ES-I3 (cell line): Measurements from ENCODE around the gene KIF18B.

Experiments
- H3K36me3 ChIP-seq: 2 replicates; pipeline ENCODE4 v1.6.1; 2013; ENCODE audit warnings: mild to moderate bottlenecking, low read length, control low read depth, moderate library complexity; ENCODE audit not compliant: insufficient read depth
- H3K4me1 ChIP-seq: 2 replicates; pipeline ENCODE4 v1.6.1; 2013; ENCODE audit warnings: mild to moderate bottlenecking, control low read depth, low read length; ENCODE audit not compliant: insufficient read depth
- H3K9ac ChIP-seq: 2 replicates; pipeline ENCODE4 v1.6.1; 2013; ENCODE audit warnings: low read depth, mild to moderate bottlenecking, low read length, moderate library complexity
- H3K9me3 ChIP-seq: 2 replicates; pipeline ENCODE4 v1.6.1; 2013; ENCODE audit warnings: mild to moderate bottlenecking, low read length, moderate library complexity; ENCODE audit not compliant: control insufficient read depth, insufficient read depth

KIF18B gene

DNA sequence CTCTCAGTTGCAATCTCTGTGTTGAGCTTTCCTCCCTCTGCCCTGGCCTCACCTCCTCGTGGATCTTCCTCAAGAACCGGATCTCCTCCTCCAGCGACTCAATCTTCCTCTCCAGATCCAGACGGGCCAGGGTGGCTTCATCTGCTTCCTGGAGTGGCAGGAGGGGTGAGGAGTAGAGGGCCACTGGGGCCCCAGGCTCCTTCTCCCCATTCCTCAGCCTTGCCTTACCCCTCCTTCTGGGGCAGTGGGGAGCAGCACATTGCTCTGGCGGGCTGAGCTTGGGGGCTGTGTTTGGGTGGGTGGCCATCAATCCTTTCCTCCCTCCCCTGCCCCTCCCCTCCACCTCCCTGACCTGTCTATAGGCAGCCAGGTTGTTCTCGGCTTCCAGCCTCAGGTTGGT, 33.9 kb downstream of the KIF18B start:
- no peaks in the 10 kb centered on the region for H3K9me3 ChIP-seq
- no peak overlapping the region for H3K9ac ChIP-seq
- peaks cover 17% of the 10 kb centered on the region for H3K4me1 ChIP-seq
- H3K36me3 ChIP-seq, result no peaks in the 10 kb centered on the region

DNA sequence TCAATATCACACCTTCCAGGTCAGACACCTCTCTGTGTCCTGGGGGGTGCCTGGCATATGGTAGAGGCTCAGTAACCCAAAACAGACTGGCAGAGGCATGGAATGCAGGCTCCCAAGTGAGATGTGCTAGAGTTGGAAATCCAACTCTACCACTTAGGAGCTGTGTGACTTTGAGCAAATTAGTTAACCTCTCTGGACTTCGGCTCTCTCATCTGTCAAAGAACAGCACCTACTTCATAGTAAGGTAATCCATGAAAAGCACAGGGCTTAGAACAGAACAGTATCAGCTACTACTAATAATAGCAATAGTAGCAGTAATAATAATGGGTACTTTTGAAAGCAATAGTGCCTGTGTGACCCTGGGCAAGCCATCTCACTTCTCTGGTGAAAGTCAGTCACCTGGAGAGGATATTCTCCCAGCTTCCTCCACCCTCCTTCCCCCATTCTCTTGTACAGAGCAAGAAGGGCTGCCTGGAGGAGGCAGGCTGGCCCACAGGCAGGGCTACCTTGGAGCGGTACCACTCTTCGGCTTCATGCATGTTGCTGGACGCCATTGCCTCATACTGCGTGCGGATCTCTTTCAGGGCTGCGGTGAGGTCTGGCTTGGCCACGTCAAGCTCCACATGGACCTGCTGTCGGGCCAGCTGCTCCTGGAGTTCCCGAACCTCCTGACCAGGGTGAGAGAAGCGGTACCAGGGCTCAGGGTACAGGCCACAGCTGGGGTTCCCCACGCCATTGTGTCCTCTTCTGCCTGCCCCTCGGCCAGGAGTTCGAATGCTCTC, 34.6 kb downstream of the KIF18B start:
- Histone ChIP-seq H3K4me1 (peaks cover 17% of the 10 kb centered on the region), H3K36me3 (no peaks in the 10 kb centered on the region)

GRCh38 chr17:44911133-44912001, 36.2 kb downstream of the KIF18B start:
- Histone ChIP-seq H3K4me1 (peaks cover 28% of the 10 kb centered on the region), H3K36me3 (no peaks in the 10 kb centered on the region), H3K9ac (peak overlapping the region; percentile 34; the same call in 1 of the 2 replicates), H3K9me3 (no peaks in the 10 kb centered on the region)

More for the DNA sequence above, 34.6 kb downstream of the KIF18B start:
- Histone ChIP-seq H3K9me3 (no peaks in the 10 kb centered on the region), H3K9ac (no peak overlapping the region)

- Histone ChIP-seq H3K4me1 (peaks cover 37% of the 10 kb centered on the region), H3K9me3 (no peaks in the 10 kb centered on the region), H3K36me3 (no peaks in the 10 kb centered on the region), H3K9ac (peak overlapping the region; percentile 34; the same call in 1 of the 2 replicates)
Measured at GRCh38 chr17:44910231-44911106, 37.1 kb downstream of the KIF18B start.

DNA sequence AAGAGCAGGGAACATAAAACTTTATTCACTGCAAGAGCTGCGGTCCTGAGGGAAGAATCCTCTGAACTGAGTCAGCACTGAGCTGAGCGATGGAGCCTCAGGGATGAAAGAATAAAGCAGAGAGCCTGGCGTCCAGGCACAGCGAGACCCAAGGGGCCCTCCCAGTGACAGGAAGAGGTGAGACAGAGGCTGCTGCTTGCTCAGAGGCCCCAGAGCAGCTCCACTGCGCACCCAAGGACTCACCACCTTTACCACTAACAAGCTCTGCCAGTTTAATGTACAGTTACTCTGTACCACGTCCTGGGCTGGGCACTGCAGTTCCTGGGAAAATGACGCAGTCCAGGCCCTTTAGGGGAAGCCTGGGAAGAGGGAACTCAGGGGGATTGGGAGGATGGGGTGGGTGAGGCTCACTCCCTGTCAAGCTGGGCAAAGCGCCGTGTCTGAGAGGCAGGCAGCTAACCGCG, 37.9 kb downstream of the KIF18B start:
- Histone ChIP-seq H3K36me3 (no peaks in the 10 kb centered on the region), H3K9ac (no peak overlapping the region), H3K9me3 (no peaks in the 10 kb centered on the region), H3K4me1 (peaks cover 40% of the 10 kb centered on the region)

DNA sequence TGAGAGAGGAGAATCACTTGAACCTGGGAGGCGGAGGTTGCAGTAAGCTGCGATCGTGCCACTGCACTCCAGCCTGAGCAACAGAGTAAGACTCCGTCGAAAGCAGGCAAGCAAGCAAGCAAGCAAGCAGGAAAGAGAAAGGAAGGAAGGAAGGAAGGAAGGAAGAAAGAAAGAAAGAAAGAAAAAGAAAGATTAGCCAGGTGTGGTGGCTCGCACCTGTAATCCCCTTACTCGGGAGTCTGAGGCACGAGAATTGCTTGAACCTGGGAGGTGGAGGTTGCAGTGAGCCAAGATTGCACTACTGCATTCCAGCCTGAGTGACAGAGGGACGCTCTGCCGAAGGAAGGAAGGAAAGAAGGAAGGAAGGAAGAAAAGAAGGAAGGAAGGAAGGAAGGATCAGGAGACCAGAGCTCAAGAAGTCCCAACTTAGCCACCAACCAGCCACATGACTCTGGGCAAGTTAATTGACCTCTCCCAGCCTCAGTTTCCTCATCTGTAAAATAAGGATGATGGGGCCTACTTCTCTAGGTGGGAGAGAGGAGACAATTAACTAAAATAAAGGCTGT, 38.7 kb downstream of the KIF18B start:
- H3K4me1 ChIP-seq, result peaks cover 40% of the 10 kb centered on the region
- no peak overlapping the region for H3K9ac ChIP-seq
- H3K9me3 ChIP-seq, result no peaks in the 10 kb centered on the region
- H3K36me3 ChIP-seq, result no peaks in the 10 kb centered on the region

GRCh38 chr17:44907729-44908470, 39.7 kb downstream of the KIF18B start:
- H3K9ac ChIP-seq, result no peak overlapping the region
- no peaks in the 10 kb centered on the region for H3K9me3 ChIP-seq
- no peaks in the 10 kb centered on the region for H3K36me3 ChIP-seq
- H3K4me1 ChIP-seq, result peaks cover 36% of the 10 kb centered on the region

DNA sequence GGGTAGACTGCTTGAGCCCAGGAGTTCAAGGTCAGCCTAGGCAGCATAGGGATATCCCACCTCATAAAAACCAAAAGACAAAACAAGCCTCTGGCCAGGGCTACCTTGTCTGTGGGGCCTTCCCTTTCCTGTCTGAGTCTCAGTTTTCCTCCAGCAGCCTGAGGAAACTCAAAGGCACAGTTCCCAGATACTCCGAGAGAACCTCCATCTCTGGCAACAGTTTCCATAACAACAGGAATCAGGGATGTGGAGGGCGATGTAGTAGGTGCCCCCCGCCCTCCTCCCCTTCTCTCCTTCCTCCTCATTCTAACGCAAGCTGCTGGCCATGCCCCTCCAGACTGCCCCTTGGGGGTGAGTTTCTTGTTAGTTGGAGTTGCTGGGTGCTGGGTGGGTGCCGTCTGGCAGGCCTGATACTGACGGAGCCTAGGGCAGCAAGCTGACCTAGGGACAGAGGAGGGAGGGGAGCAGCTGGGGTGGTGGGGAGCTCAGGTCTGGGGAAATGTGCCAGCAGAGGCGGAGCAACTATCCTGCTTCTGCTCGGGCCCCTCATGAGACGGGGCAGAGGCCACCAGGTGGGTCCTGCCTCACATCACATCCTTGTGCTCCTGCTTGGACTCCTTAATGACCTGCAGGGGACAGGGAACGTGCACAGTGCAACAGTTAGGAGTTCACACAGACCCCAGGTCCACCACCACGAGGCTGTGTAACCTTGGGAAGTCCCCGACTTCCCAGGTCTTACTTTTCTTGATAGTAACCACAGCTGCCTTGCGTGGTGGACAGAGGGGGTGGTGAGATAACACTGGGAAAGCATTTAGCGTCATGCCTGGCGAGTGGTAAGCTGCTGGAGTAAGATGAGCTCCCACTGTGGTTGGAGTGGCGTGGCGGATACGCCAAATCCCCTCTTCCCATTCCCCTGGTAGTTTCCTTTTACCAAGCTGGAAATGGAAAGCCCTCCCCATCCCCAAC, 40.5 kb downstream of the KIF18B start:
- Histone ChIP-seq H3K4me1 (peaks cover 36% of the 10 kb centered on the region), H3K9me3 (no peaks in the 10 kb centered on the region), H3K9ac (no peak overlapping the region), H3K36me3 (no peaks in the 10 kb centered on the region)

DNA sequence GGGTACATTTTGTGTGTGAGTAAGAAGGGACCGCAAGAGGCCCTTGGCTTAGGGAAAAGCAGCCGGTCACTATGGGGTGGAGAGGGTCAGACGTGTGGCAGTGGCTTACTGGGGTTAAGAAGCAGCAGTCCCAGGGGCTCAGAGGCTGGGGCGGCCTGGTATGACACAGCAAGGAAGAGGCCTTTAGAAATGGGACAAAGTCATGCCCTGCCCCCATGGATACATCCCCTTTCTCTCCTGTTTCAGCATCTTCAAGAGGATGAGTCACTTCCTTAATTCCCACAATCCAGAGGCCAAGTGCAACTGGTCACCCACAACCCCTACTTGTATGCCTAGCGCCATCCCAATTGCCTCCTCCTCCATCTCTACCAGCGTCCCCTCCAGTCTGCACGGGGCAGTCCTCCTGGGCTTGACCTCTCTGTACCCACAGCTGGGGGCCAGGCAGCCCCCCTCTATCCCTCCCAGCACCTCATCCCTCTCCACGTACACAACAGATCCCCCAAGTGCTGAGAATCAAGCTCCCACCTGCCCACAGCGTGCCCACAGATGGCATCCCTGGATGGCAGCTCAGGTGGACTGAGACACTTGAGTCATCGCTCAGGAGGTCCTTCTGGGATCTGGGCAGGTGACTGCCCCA, 41.4 kb downstream of the KIF18B start:
- H3K9me3 ChIP-seq, result no peaks in the 10 kb centered on the region
- 0 out of 2 replicates have a peak overlapping the region, but pooled peaks have one; percentile 1 for H3K9ac ChIP-seq
- H3K36me3 ChIP-seq, result no peaks in the 10 kb centered on the region
- H3K4me1 ChIP-seq, result peaks cover 36% of the 10 kb centered on the region

GRCh38 chr17:44905006-44906000, 42.3 kb downstream of the KIF18B start:
- peaks cover 31% of the 10 kb centered on the region for H3K4me1 ChIP-seq
- H3K36me3 ChIP-seq, result no peaks in the 10 kb centered on the region
- no peaks in the 10 kb centered on the region for H3K9me3 ChIP-seq
- H3K9ac ChIP-seq, result 0 out of 2 replicates have a peak overlapping the region, but pooled peaks have one; percentile 1
